Posterior vena cava (tissue), 2 donors: ENCODE data around the gene MADCAM1. TPM values are rescaled to one million over a fixed set of nuclear protein-coding genes. Genes with fewer than 3 reads are reported as not detected.
"Not testable (repeated sequence)": the region's sequence is repeated elsewhere in the genome, so short reads cannot be mapped to it uniquely, and the experiment has no call there.

Experiments
- DNase-seq: peaks from one replicate; pipeline ENCODE4 v3.0.0-alpha.2; 2020; ENCODE audit warnings: low spot score
- intact Hi-C, 2 donors: fragments of 100-400 bp; cut with DNase I; formaldehyde crosslinking; loops; one replicate each; pipeline versions ENCODE4 v1.14.1 to v1.14.2; 2022 to 2023
- long read RNA-seq, 2 donors: library from polyadenylated mRNA; unstranded; transcript quantifications; one replicate each; pipeline ENCODE4 v2.0.0, GENCODE V29; 2020 to 2021
- total RNA-seq, 2 donors: library from RNA; stranded (reverse); fragmentation: NEBNext Ultra II Directional; extraction: Animal tissue kit (Norgen Biotek cat#: 25700); gene quantifications; one replicate each; pipeline ENCODE4 v1.2.1, GENCODE V29; 2021
- donor health status: DM: yes; HTN: yes; CAD: no.
- donor health status: DM: yes; HTN: yes; CAD: no.

The MADCAM1 gene
- total RNA-seq = under 1 TPM in 1 of 2 donors, not detected in 1; 0.42 TPM
- long read RNA-seq, donor 1, partial matches to known transcripts = 0 of 2 reads
- long read RNA-seq, donor 1, other reads (novel, unspliced or antisense) = 2 of 2 reads
- long read RNA-seq, donor 2 = 0 reads

DNA sequence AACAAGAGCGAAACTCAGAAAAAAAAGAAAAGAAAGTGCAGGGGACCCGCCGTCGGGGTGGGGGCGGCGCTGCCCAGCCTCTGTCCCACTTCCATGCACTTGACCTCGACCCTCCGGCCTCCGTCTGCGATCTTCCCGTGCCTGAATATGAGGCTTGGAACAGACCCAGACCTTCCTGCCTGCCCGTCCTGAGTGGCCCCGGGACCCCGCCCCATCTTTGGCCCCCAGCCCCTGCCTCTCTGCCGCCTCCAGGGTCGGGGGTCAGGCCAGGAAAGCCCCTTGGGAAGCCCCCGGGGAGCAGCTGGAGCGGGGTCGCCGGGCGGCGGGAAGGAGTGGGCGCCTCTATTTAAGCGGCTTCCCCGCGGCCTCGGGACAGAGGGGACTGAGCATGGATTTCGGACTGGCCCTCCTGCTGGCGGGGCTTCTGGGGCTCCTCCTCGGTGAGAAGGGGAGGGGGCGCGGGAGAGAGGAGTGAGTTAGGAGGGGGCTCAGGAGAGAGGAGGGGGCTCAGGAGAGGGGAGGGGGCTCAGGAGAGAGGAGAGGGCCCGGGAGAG lies at the start of gene MADCAM1:
TSS of gene MADCAM1 (plus strand) at position 375 of the 554 bp plus-strand sequence. CDS start at position 389, 14 bp downstream.
- intact Hi-C loops = no loop called here
- no peak for DNase-seq

- no peak for DNase-seq
- intact Hi-C loops = no loop called here
Observed at GRCh38 chr19:447064-447426, 49.2 kb upstream of the MADCAM1 start.

GRCh38 chr19:447816-448560 lies 48.3 kb upstream of the MADCAM1 start:
- intact Hi-C loops = no loop called here
- no peak for DNase-seq

- no peak for DNase-seq
- intact Hi-C loops = no loop called here
Observed at GRCh38 chr19:449916-450315, 46.4 kb upstream of the MADCAM1 start.

DNA sequence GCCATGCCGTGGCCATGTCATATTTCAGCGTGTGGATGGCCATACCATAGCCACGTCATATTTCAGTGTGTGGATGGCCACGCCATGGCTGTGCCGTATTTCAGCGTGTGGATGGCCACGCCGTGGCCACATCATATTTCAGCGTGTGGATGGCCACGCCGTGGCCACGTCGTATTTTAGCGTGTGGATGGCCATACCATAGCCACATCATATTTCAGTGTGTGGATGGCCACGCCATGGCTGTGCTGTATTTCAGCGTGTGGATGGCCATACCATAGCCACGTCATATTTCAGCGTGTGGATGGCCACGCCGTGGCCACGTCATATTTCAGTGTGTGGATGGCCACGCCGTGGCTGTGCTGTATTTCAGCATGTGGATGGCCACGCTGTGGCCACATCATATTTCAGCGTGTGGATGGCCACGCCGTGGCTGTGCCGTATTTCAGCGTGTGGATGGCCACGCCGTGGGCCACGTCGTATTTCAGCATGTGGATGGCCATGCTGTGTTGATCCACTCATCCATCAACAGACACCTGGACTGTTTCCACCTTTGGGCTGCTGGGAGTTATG lies 45.3 kb upstream of the MADCAM1 start:
- intact Hi-C loops = not testable (repeated sequence)

DNA sequence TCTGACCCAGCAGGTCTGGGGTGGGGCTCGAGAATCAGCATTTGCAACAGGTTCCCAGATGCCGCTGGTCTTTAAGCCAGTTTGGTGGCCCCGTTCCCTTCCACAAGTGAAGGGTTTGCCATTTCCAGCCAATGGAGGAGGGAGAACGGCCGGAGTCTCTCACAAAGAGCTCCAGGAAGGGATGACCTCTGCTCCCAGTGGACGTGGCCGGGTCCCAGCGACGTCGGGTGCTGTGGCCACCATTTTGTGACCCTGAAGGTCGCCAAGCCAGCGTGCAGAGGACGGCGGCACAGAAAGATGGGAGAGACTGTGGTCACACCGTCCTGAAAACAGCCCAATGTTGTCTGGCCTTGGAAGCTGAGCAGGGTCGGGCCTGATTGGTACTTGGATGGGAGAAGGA lies 43.5 kb upstream of the MADCAM1 start:
- DNase-seq = no peak
- intact Hi-C loops = no loop called here

More for the DNA sequence above, 45.3 kb upstream of the MADCAM1 start:
- not testable (repeated sequence) for DNase-seq

DNA sequence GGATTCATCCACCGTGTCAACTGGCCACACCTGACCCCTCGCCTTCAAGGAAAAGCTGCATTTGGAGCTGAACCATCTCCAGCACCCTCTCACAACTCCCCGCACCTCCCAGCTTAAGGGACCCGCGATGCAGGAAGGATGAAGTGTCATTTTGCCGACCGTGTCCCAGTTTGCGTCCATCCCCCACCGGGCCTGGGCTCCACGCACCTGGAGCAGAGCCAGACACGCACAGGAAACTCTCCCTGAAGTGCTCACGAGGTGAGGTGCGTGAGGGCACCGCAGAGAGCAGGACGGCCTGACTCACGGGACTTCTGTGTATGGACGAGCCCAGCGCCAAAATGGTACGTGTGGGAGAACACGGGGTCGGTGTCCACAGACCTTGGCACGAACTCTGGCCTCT lies 42.7 kb upstream of the MADCAM1 start:
- DNase-seq = no peak
- intact Hi-C loops = no loop called here

DNA sequence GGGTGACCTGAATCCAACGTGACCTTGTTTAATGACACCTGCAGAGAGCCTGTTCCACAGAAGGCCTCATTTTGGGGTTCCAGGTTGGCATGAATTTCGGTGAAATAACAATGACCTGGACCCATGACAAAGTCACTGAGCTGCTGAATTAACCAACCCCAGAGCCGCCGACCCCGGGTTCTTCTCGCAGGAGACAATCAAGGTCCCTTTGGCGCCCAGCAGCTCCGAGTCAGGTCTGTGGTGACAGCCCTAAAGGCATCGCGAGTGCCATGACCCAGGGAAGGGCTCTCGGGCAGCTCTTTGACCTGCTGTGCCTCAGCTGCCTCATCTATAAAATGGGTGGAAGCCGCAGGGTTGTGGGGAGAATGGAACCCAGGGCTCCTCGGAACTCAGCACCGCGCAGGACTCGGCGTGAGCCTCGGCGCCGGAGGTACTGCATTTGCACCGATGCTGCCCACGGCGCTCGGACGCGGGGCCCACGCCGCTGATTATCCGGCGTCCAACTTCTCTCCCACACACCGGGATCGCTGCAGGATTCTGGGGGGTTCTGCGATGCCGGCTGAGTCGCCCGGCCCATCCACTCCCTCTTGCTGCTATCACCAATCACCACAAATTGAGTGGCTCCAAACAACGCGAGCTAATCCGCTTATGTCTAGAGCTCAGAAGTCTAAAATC lies 41.1 kb upstream of the MADCAM1 start:
- intact Hi-C loops = no loop called here
- no peak for DNase-seq

- DNase-seq = no peak
Observed at GRCh38 chr19:455851-456546, 40.3 kb upstream of the MADCAM1 start.

GRCh38 chr19:456547-457110 lies 39.7 kb upstream of the MADCAM1 start:
- no peak for DNase-seq

More at GRCh38 chr19:455851-456546, 40.3 kb upstream of the MADCAM1 start:
- intact Hi-C loops = no loop called here

GRCh38 chr19:457636-458035 lies 38.6 kb upstream of the MADCAM1 start:
- no peak for DNase-seq
- intact Hi-C loops = no loop called here

More at GRCh38 chr19:456547-457110, 39.7 kb upstream of the MADCAM1 start:
- intact Hi-C loops = no loop called here

DNA sequence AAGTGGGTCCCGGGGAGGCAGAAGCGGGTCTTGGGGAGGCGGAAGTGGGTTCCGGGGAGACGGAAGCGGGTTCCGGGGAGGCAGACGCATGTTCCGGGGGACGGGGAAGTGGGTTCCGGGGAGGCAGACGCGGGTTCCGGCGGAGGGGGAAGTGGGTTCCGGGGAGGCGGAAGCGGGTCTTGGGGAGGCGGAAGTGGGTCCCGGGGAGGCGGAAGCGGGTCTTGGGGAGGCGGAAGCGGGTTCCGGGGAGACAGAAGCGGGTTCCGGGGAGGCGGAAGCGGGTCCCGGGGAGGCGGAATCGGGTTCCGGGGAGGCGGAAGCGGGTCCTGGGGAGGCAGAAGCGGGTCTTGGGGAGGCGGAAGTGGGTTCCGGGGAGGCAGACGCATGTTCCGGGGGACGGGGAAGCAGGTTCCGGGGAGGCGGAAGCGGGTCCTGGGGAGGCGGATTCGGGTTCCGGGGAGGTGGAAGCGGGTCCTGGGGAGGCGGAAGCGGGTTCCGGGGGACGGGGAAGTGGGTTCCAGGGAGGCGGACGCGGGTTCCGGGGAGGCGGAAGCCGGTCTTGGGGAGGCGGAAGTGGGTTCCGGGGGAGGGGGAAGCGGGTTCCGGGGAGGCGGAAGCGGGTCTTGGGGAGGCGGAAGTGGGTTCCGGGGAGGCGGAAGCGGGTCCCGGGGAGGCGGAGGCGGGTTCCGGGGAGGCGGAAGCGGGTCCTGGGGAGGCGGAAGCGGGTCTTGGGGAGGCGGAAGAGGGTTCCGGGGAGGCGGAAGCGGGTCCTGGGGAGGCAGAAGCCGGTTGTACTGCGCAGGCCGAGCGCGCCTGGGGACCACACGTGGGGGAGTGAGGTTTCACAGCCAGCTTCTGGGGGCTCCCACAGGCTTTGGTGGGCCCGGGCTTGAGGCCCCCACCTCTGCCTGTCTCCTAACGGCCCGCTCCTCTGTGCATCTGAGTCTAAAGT lies 37.9 kb upstream of the MADCAM1 start:
- DNase-seq = no peak
- intact Hi-C loops = no loop called here

GRCh38 chr19:459724-460511 lies 36.4 kb upstream of the MADCAM1 start:
- intact Hi-C loops = no loop called here
- no peak for DNase-seq

DNA sequence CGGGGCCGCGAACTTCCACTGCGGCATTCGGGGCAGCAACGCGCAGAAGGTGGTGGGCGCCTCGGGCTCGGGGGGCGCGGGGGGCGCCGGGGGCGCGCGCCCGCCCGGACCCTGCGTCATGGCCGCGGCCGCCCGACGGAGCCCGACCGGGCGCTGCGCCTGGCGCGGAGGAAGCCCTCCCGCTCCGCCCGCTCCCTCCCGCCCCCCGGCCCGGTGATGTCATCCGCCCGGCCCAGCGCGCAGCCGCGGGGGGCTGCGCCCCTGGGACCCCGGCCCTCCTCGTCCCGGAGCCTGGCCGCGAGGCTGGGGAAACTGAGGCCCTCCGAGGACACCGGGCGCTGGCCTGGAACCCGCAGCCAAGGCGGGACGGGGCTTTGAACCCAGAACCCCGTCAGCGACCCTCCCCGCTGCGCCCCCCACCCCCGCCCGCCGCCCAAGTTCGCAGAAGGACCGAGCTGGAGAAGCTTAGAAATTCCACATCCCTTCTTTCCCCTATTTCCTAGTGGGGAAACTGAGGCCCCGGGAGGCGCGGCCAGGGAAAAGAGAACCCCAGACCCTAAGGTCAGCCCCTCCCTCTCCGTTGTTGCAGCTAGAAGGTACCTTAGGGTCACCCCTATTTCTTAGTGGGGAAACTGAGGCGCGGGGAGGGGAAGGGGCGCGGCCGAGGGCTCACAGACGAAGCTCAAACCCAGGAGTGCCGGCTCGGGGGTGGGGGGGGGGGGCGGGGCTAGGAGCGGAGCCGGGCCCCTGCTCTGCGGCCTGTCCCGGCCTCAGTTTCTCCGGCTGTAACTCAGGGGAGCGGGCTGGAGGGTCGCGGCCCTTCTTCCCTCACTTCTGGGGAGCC lies 35.2 kb upstream of the MADCAM1 start, which contains the start of gene SHC2:
TSS of gene SHC2 (minus strand) at position 157 of the 844 bp plus-strand sequence. CDS start at position 120, 37 bp downstream.
- no peak for DNase-seq
- intact Hi-C loops = no loop called here

GRCh38 chr19:461721-462551 lies 34.4 kb upstream of the MADCAM1 start:
- no peak for DNase-seq
- intact Hi-C loops = no loop called here
